GM23248 (cell line): ENCODE results near the gene RPIA. TPM values are rescaled to one million over a fixed set of nuclear protein-coding genes. Genes with fewer than 3 reads are reported as not detected.

Source experiments
- DNase-seq: peaks from one replicate; pipeline ENCODE4 v3.0.0-alpha.2; 2015
- H2AFZ ChIP-seq: fragments of 200-600 bp; sonication (generic); 2 replicates; pipeline ENCODE4 v1.6.1; 2016; ENCODE audit warnings: antibody characterized with exemption
- H3F3A ChIP-seq: fragments of 200-600 bp; sonication (generic); 2 replicates; pipeline ENCODE4 v1.6.1; 2016; ENCODE audit warnings: mild to moderate bottlenecking, antibody characterized with exemption, mixed run types; ENCODE audit not compliant: insufficient read depth
- H3K27ac ChIP-seq: fragments of 200-600 bp; sonication (generic); 2 replicates; pipeline ENCODE4 v1.5.1; 2016; ENCODE audit warnings: mild to moderate bottlenecking
- H3K27me3 ChIP-seq: fragments of 200-600 bp; sonication (generic); replicated peaks from 2 replicates; pipeline ENCODE4 v1.6.1; 2016; ENCODE audit warnings: mild to moderate bottlenecking; ENCODE audit not compliant: insufficient read depth
- H3K36me3 ChIP-seq: fragments of 200-600 bp; sonication (generic); 2 replicates; pipeline ENCODE4 v1.6.1; 2016; ENCODE audit warnings: low read depth, mild to moderate bottlenecking
- H3K4me1 ChIP-seq: fragments of 200-600 bp; sonication (generic); 2 replicates; pipeline ENCODE4 v1.6.1; 2016; ENCODE audit warnings: mild to moderate bottlenecking; ENCODE audit not compliant: insufficient read depth
- H3K4me2 ChIP-seq: fragments of 200-600 bp; sonication (generic); one replicate; pipeline ENCODE4 v1.6.1; 2016; ENCODE audit warnings: mild to moderate bottlenecking; ENCODE audit not compliant: unreplicated experiment
- H3K4me3 ChIP-seq: fragments of 200-600 bp; sonication (generic); 2 replicates; pipeline ENCODE4 v1.5.1; 2016; ENCODE audit warnings: mild to moderate bottlenecking
- H3K79me2 ChIP-seq: fragments of 200-600 bp; sonication (generic); 2 replicates; pipeline ENCODE4 v1.6.1; 2016; ENCODE audit warnings: mild to moderate bottlenecking; ENCODE audit not compliant: insufficient read depth
- H3K9ac ChIP-seq: fragments of 200-600 bp; sonication (generic); 2 replicates; pipeline ENCODE4 v1.6.1; 2016; ENCODE audit warnings: mild to moderate bottlenecking
- H3K9me2 ChIP-seq: fragments of 200-600 bp; sonication (generic); 2 replicates; pipeline ENCODE4 v1.6.1; 2016; ENCODE audit warnings: mixed run types, mild to moderate bottlenecking, moderate library complexity; ENCODE audit not compliant: insufficient read depth
- H3K9me3 ChIP-seq: fragments of 200-600 bp; sonication (generic); one replicate; pipeline ENCODE4 v1.6.1; 2017; ENCODE audit warnings: low read depth
- H4K20me1 ChIP-seq: fragments of 200-600 bp; sonication (generic); 2 replicates; pipeline ENCODE4 v1.6.0; 2016; ENCODE audit not compliant: insufficient read depth
- EZH2 ChIP-seq: fragments of 200-600 bp; sonication (generic); IDR thresholded peaks from 2 replicates; pipeline ENCODE4 v1.6.1; 2018; ENCODE audit warnings: antibody characterized with exemption, mild to moderate bottlenecking; ENCODE audit not compliant: insufficient read depth, poor library complexity, severe bottlenecking
- EZH2phosphoT487 ChIP-seq: fragments of 200-600 bp; sonication (generic); IDR thresholded peaks from 2 replicates; pipeline ENCODE4 v1.6.1; 2018; ENCODE audit warnings: antibody characterized with exemption, moderate library complexity, mild to moderate bottlenecking, low read depth; ENCODE audit not compliant: insufficient read depth
- WGBS, 2 experiments: methylation state at CpG; one replicate each; pipeline ENCODE4 v1.1.6; 2015 to 2017; ENCODE audit warnings: low lambda C conversion rate in 2 of 2, low coverage in 1 of 2; ENCODE audit errors: missing lambda C conversion rate in 2 of 2; 5-methylcytosine and 5-hydroxymethylcytosine counted together
- in situ Hi-C: fragments of 300-500 bp; cut with MboI; formaldehyde crosslinking; loops from 2 replicates; pipeline ENCODE4 v1.15.0; 2020
- polyA plus RNA-seq: library from polyadenylated mRNA; unstranded; fragments of >200 nt; fragmentation: Nextera tagmentation; extraction: Ambion mirVana; gene quantifications from 2 replicates; pipeline ENCODE4 v1.2.1, GENCODE V29; 2016
- total RNA-seq: library from RNA; depleted of rRNA; stranded (reverse); fragments of >200 nt; shearing (Covaris generic); gene quantifications from 2 replicates; pipeline ENCODE4 v1.2.3, GENCODE V29; 2014

Gene RPIA
- total and polyA plus RNA-seq, 2 experiments from 2014 or later = 5.8 to 9.2 TPM

DNA sequence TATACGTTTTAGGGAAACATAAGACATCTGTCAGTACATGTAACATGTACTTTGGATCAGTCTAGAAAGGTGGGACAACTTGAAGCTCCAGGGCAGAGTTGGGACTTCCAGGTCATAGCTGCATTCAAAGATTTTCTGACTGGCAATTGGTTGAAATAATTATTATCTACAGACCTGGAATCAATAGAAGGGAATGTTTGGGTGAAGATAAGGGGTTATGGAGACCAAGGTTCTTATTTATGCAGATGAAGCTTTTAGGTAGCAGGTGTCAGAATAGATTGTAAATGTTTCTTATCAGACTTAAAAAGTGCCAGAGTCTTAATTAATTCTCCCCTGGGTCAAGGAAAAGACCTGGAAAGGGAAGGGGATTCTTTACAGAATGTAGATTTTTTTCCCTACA is 19.8 kb downstream of the RPIA start:
- 100% methylated on average over 1 of the region's 1 CpG for WGBS, 2 experiments
- Histone ChIP-seq H3K9ac (no peak overlapping the region), H3K9me2 (no peaks in the 10 kb centered on the region), H3K27me3 (no peaks in the 10 kb centered on the region), H3F3A (no peaks in the 10 kb centered on the region), H3K36me3 (no peaks in the 10 kb centered on the region), H2AFZ (no peak overlapping the region), H3K4me3 (no peak overlapping the region), H3K4me2 (no peak overlapping the region), H3K79me2 (no peaks in the 10 kb centered on the region), H4K20me1 (no peaks in the 10 kb centered on the region), H3K27ac (no peak overlapping the region), H3K4me1 (peaks cover 8% of the 10 kb centered on the region; the same call in 1 of the 2 replicates), H3K9me3 (no peaks in the 10 kb centered on the region)
- DNase-seq = no peak
- no peak for TF ChIP-seq EZH2phosphoT487
- no peak for TF ChIP-seq EZH2
- in situ Hi-C loops = no loop called here

DNA sequence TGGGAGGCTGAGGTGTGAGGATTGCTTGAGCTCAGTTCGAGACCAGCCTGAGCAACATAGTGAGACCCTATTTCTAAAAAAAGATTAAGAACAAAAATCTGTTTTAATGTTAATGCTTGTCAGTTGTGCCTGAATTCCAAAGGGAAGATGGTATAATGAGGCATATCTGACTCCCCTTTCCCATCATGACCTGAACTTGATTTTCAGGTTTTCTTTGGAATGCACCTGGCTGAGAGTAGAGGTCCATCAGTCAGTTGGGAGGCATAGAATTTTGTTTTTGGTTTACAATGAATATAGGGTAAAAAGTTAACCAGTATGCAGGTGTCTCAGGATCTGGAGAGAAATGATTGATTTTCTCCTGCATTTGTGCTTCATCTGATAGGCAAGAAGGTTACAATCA is 20.4 kb downstream of the RPIA start:
- H3K79me2 ChIP-seq = no peaks in the 10 kb centered on the region
- no peaks in the 10 kb centered on the region for H3F3A ChIP-seq
- in situ Hi-C loops = no loop called here
- no peaks in the 10 kb centered on the region for H3K9me2 ChIP-seq
- no peak for DNase-seq
- H3K9me3 ChIP-seq = no peaks in the 10 kb centered on the region
- H4K20me1 ChIP-seq = no peaks in the 10 kb centered on the region
- 97 to 100% methylated on average over 1 of the region's 1 CpG for WGBS, 2 experiments
- no peak for TF ChIP-seq EZH2
- no peak for TF ChIP-seq EZH2phosphoT487
- H3K4me2 ChIP-seq = no peak overlapping the region
- H3K4me3 ChIP-seq = no peak overlapping the region
- H3K27me3 ChIP-seq = no peaks in the 10 kb centered on the region
- H3K4me1 ChIP-seq = peaks cover 8% of the 10 kb centered on the region; the same call in 1 of the 2 replicates
- H3K27ac ChIP-seq = no peak overlapping the region
- no peak overlapping the region for H2AFZ ChIP-seq
- H3K9ac ChIP-seq = no peak overlapping the region
- no peaks in the 10 kb centered on the region for H3K36me3 ChIP-seq

DNA sequence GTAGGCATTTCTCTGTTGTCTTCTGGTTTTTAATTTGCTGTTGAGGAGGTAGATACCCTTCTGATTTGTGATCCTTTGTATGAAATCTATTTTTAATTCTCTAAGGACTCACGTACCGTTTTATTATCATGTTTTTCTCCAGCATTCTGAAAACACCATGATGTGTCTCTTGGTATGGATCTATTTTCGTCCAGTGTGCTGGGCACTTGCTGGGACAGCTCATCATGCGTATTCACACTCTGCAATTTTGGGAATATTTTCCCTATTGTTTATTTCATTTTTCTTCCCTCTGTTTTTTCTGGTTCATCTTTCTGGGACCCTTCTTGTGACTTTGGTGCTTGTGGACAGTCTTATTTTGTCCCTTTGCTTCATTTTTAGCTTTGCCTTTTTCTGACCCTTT is 21.9 kb downstream of the RPIA start:
- in situ Hi-C loops = no loop called here
- Histone ChIP-seq H3K36me3 (no peaks in the 10 kb centered on the region), H3K9ac (no peak overlapping the region), H2AFZ (no peak overlapping the region), H3F3A (no peaks in the 10 kb centered on the region), H3K4me1 (peaks cover 8% of the 10 kb centered on the region; the same call in 1 of the 2 replicates), H3K27ac (no peak overlapping the region), H3K79me2 (no peaks in the 10 kb centered on the region), H3K9me3 (no peaks in the 10 kb centered on the region), H3K4me3 (no peak overlapping the region), H3K9me2 (no peaks in the 10 kb centered on the region), H3K4me2 (no peak overlapping the region), H4K20me1 (no peaks in the 10 kb centered on the region), H3K27me3 (no peaks in the 10 kb centered on the region)
- TF ChIP-seq EZH2phosphoT487 (no peak), EZH2 (no peak)
- WGBS, 2 experiments = 90 to 97% methylated on average over 4 of the region's 4 CpGs
- no peak for DNase-seq

DNA sequence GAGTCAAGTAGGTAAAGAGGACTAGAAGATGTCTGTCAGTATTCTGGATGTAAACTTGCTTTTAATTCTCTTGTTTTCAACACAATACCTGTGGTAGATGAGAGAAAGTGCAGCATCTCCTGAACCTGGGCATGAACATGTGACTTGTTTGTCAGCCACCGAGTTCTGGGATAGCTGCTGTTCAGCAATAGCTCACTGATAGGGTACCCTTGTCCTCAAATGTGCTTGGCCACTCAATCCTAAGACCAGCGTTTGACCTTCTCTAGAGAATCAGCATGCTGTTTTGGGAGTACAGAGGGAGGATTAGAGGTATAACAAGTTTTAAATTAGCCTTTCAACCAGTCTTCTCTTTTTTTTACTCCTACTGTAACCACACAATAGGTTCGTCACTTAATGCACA is 23.2 kb downstream of the RPIA start:
- no peaks in the 10 kb centered on the region for H3K79me2 ChIP-seq
- H3K27me3 ChIP-seq = no peaks in the 10 kb centered on the region
- in situ Hi-C loops = no loop called here
- no peaks in the 10 kb centered on the region for H3K9me3 ChIP-seq
- H3F3A ChIP-seq = no peaks in the 10 kb centered on the region
- no peak overlapping the region for H3K27ac ChIP-seq
- no peak overlapping the region for H3K4me2 ChIP-seq
- no peak overlapping the region for H3K4me3 ChIP-seq
- no peaks in the 10 kb centered on the region for H3K36me3 ChIP-seq
- no peak for DNase-seq
- whole genome bisulfite sequencing, 2 experiments = 93 to 94% methylated on average over 3 of the region's 3 CpGs
- no peaks in the 10 kb centered on the region for H3K9me2 ChIP-seq
- H3K4me1 ChIP-seq = peaks cover under 1% of the 10 kb centered on the region; the same call in 1 of the 2 replicates
- H2AFZ ChIP-seq = no peak overlapping the region
- no peak overlapping the region for H3K9ac ChIP-seq
- no peaks in the 10 kb centered on the region for H4K20me1 ChIP-seq
- TF ChIP-seq EZH2phosphoT487 (no peak), EZH2 (no peak)

DNA sequence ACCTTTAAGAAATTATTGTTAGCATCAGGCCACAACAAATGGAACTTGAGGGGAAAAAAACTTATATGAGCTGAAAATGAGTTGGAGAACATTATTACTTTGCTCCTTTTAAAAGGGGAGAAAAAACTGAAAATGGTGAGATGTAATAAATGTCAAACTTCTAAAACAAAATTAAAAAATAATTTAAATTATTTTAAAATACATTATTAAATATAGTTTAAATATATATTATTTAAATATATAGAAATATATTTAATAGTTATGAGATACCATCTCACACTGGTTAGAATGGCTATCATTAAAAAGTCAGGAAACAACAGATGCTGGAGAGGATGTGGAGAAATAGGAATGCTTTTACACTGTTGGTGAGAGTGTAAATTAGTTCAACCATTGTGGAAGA is 28.9 kb downstream of the RPIA start:
- no peaks in the 10 kb centered on the region for H4K20me1 ChIP-seq
- H3K36me3 ChIP-seq = no peaks in the 10 kb centered on the region

More for the DNA sequence above, 28.9 kb downstream of the RPIA start:
- Histone ChIP-seq H3K4me1 (no peaks in the 10 kb centered on the region), H3K4me3 (no peak overlapping the region), H3K4me2 (no peak overlapping the region), H2AFZ (no peak overlapping the region), H3K79me2 (no peaks in the 10 kb centered on the region), H3K9me2 (no peaks in the 10 kb centered on the region), H3K9ac (no peak overlapping the region), H3K9me3 (no peaks in the 10 kb centered on the region), H3F3A (no peaks in the 10 kb centered on the region), H3K27ac (no peak overlapping the region), H3K27me3 (no peaks in the 10 kb centered on the region)
- DNase-seq = no peak
- in situ Hi-C loops = no loop called here
- TF ChIP-seq EZH2phosphoT487 = no peak
- TF ChIP-seq EZH2 = no peak
